OCI-LY1 (cell line): Measurements from ENCODE around the gene GALNT5.

ENCODE experiments used
- H2AFZ ChIP-seq: fragments of 200-600 bp; sonication (generic), shearing (Covaris generic); 2 replicates; pipeline ENCODE4 v1.6.0; 2014; ENCODE audit warnings: antibody characterized with exemption, mild to moderate bottlenecking, low read length
- H3F3A ChIP-seq: fragments of 200-600 bp; sonication (generic), shearing (Covaris generic); 2 replicates; pipeline ENCODE4 v1.6.0; 2014; ENCODE audit warnings: mild to moderate bottlenecking, antibody characterized with exemption, low read length, moderate library complexity; ENCODE audit not compliant: insufficient read depth
- H3K27ac ChIP-seq: fragments of 200-600 bp; sonication (generic); 2 replicates; pipeline ENCODE4 v1.5.1; 2014; ENCODE audit warnings: low read length, mixed run types, mild to moderate bottlenecking, low read depth; ENCODE audit not compliant: poor library complexity, severe bottlenecking
- H3K27me3 ChIP-seq: fragments of 200-600 bp; sonication (generic); 2 replicates; pipeline ENCODE4 v1.6.0; 2014; ENCODE audit warnings: antibody characterized with exemption, mild to moderate bottlenecking, low read length, moderate library complexity; ENCODE audit not compliant: insufficient read depth
- H3K36me3 ChIP-seq: fragments of 200-600 bp; sonication (generic); 2 replicates; pipeline ENCODE4 v1.6.1; 2014; ENCODE audit warnings: mild to moderate bottlenecking, antibody characterized with exemption, low read length, moderate library complexity, mixed read lengths; ENCODE audit not compliant: insufficient read depth
- H3K4me1 ChIP-seq: fragments of 200-600 bp; sonication (generic); 2 replicates; pipeline ENCODE4 v1.5.1; 2014; ENCODE audit warnings: mild to moderate bottlenecking, low read length, moderate library complexity; ENCODE audit not compliant: insufficient read depth, severe bottlenecking
- H3K4me2 ChIP-seq: fragments of 200-600 bp; sonication (generic), shearing (Covaris generic); 2 replicates; pipeline ENCODE4 v1.6.1; 2014; ENCODE audit warnings: low read length
- H3K4me3 ChIP-seq: fragments of 200-600 bp; sonication (generic); 2 replicates; pipeline ENCODE4 v1.5.1; 2014; ENCODE audit warnings: low read length, low read depth, mild to moderate bottlenecking, mixed read lengths; ENCODE audit not compliant: poor library complexity, severe bottlenecking
- H3K79me2 ChIP-seq: fragments of 200-600 bp; shearing (Covaris generic); 2 replicates; pipeline ENCODE4 v1.6.1; 2016; ENCODE audit warnings: mixed run types, low read length, mixed read lengths; ENCODE audit not compliant: insufficient read depth
- H3K9ac ChIP-seq: fragments of 200-600 bp; sonication (generic), shearing (Covaris generic); 2 replicates; pipeline ENCODE4 v1.6.1; 2014; ENCODE audit warnings: mild to moderate bottlenecking, low read length, mixed read lengths
- H3K9me2 ChIP-seq: fragments of 200-600 bp; sonication (generic), shearing (Covaris generic); 2 replicates; pipeline ENCODE4 v1.6.1; 2014; ENCODE audit warnings: low read depth, mild to moderate bottlenecking, low read length, mixed read lengths
- H3K9me3 ChIP-seq: fragments of 200-600 bp; shearing (Covaris generic); 2 replicates; pipeline ENCODE4 v1.6.1; 2014; ENCODE audit warnings: low read length, mixed read lengths
- H4K20me1 ChIP-seq: fragments of 200-600 bp; sonication (generic), shearing (Covaris generic); 2 replicates; pipeline ENCODE4 v1.6.0; 2016; ENCODE audit warnings: mild to moderate bottlenecking, low read length; ENCODE audit not compliant: insufficient read depth
- CTCF ChIP-seq: fragments of 200-600 bp; sonication (generic), shearing (Covaris generic); IDR thresholded peaks from 2 replicates; pipeline ENCODE4 v1.5.1; 2017; ENCODE audit warnings: mild to moderate bottlenecking, antibody characterized with exemption, low read length, moderate library complexity, mixed read lengths
- EZH2 ChIP-seq: fragments of 200-600 bp; sonication (generic), shearing (Covaris generic); IDR thresholded peaks from 2 replicates; pipeline ENCODE4 v1.8.0; 2017; ENCODE audit warnings: borderline replicate concordance, mixed run types, mild to moderate bottlenecking, antibody characterized with exemption, low read length, moderate library complexity, mixed read lengths

The GALNT5 gene

GRCh38 chr2:157345647-157346389 lies 88.3 kb downstream of the GALNT5 start:
- no peak overlapping the region for H3K27ac ChIP-seq
- no peaks in the 10 kb centered on the region for H3K9me2 ChIP-seq
- H3K4me3 ChIP-seq, result no peak overlapping the region
- H4K20me1 ChIP-seq, result no peaks in the 10 kb centered on the region
- no peaks in the 10 kb centered on the region for H3K27me3 ChIP-seq
- no peaks in the 10 kb centered on the region for H3K4me1 ChIP-seq
- H3F3A ChIP-seq, result no peaks in the 10 kb centered on the region
- no peak for TF ChIP-seq CTCF
- TF ChIP-seq EZH2, result no peak
- no peak overlapping the region for H3K4me2 ChIP-seq
- H3K79me2 ChIP-seq, result no peaks in the 10 kb centered on the region
- H3K9me3 ChIP-seq, result 0 out of 2 replicates have a peak, but pooled peaks cover 4% of the 10 kb centered on the region
- H3K36me3 ChIP-seq, result peaks cover 4% of the 10 kb centered on the region; the same call in 1 of the 2 replicates
- no peak overlapping the region for H2AFZ ChIP-seq
- H3K9ac ChIP-seq, result no peak overlapping the region

DNA sequence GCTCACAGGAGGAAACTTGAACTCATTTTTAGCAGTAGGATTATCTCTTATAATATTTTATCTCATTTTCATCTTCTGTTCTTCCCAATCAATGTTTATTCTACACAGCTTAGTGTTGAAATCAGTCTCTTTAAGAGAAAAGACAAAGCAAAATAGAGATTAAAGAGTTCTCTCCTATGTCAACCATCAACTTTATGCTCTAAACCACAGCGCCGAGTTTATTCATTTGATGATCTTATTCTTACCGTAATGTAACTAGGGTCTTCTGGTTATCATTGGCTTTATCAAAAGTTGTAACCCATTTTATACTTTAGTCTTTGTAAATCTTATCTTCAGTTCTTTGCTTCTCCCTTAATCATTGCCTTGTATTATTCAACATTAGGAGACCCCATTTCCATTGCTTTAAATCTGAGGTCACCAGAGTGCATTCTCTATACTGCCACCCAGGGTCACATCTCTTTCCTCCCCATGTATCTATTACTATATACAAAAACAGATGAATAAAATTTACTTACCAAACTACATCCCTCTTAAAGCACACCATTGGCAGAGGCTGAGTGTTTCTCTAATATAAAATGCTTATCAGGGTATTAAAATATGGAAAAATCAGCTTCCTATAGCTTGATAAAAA lies 90.9 kb downstream of the GALNT5 start:
- H2AFZ ChIP-seq, result no peak overlapping the region
- no peaks in the 10 kb centered on the region for H3K9me2 ChIP-seq
- no peak overlapping the region for H3K4me2 ChIP-seq
- H3F3A ChIP-seq, result no peaks in the 10 kb centered on the region
- no peaks in the 10 kb centered on the region for H3K79me2 ChIP-seq
- no peaks in the 10 kb centered on the region for H3K27me3 ChIP-seq
- H3K9ac ChIP-seq, result no peak overlapping the region
- TF ChIP-seq CTCF (no peak), EZH2 (no peak)
- no peak overlapping the region for H3K4me3 ChIP-seq
- H3K36me3 ChIP-seq, result no peaks in the 10 kb centered on the region; the same call in 1 of the 2 replicates
- H4K20me1 ChIP-seq, result no peaks in the 10 kb centered on the region
- H3K9me3 ChIP-seq, result 0 out of 2 replicates have a peak, but pooled peaks cover 4% of the 10 kb centered on the region
- H3K27ac ChIP-seq, result no peak overlapping the region
- no peaks in the 10 kb centered on the region for H3K4me1 ChIP-seq

DNA sequence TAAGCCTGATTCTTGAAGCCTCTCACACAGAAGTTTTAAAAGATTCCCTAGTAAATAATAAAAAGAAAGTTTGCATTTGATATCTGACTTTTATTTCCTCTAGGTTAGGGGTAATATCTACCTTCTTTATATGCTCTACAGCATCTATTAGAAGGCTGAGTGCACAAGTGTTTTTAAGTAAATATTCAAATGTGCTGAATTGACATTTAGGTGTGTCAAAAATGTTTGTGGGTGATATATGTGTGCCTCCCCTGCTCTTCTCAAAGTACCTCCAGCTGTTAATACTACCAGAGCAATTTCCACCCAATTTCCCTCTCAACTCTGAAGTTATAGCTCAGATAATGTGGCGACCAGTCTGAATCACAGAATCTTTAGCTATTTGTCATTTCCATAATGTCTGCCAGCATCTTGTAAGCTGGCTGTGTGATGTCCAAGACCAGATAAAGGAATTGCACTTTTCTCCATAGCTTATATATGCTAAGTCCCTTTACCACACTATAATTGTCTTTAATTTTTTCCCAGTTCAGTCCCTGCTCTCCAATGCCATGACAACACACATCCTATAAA lies 92.5 kb downstream of the GALNT5 start:
- H2AFZ ChIP-seq, result no peak overlapping the region
- H3K27me3 ChIP-seq, result no peaks in the 10 kb centered on the region
- no peak overlapping the region for H3K4me2 ChIP-seq
- no peaks in the 10 kb centered on the region for H3K79me2 ChIP-seq
- no peaks in the 10 kb centered on the region for H3F3A ChIP-seq
- no peak overlapping the region for H3K4me3 ChIP-seq
- H3K9ac ChIP-seq, result no peak overlapping the region
- no peaks in the 10 kb centered on the region for H4K20me1 ChIP-seq
- H3K27ac ChIP-seq, result no peak overlapping the region
- TF ChIP-seq CTCF (no peak), EZH2 (no peak)
- H3K36me3 ChIP-seq, result no peaks in the 10 kb centered on the region; the same call in 1 of the 2 replicates
- no peaks in the 10 kb centered on the region for H3K4me1 ChIP-seq
- no peaks in the 10 kb centered on the region for H3K9me2 ChIP-seq
- 0 out of 2 replicates have a peak, but pooled peaks cover 4% of the 10 kb centered on the region for H3K9me3 ChIP-seq
